ENCODE measurements around the gene ATP6V0A1.
"Not testable (repeated sequence)": the region's sequence is repeated elsewhere in the genome, so short reads cannot be mapped to it uniquely, and the experiment has no call there.

Gene ATP6V0A1

GRCh38 chr17:42544874-42545283, 86.2 kb downstream of the ATP6V0A1 start:
- no peak for DNase-seq

DNA sequence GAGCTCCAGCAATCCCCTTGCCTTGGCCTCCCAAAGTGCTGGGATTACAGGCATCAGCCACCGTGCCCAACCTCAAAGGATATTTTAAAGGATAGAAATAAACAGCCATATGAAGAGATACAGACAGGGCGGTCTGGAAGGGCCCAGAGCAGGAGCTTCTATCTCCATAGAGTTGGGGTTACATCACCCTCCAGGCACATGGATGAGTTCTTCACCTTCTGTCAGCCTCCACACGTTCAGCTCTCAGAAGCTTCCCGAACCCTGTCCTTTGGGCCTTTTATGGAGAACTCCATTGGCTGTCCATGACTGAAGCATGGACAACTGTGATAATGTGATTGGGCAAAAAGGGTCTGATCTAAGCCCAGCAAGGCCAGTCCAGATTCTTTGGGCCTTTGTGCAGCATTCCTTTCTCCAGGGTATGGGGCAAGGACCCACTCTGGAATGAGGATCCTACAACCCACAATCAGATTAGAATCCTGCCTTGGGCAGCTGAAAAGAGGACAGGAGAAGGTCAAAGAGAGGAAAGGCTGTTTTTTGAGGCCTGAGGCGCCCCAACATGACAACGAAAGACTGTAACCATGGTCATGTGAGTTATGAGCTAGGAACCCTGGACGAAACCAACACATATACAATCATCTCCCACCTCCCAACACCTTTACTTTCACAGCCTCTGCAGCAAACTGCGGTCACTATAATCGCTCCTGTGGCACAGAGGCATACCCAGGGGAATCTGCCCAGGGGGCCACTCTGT, 87.3 kb downstream of the ATP6V0A1 start:
- not testable (repeated sequence) for DNase-seq

- DNase-seq: peak; percentile 45
These were observed 88.4 kb downstream of the ATP6V0A1 start for GRCh38 chr17:42547001-42547461.

DNA sequence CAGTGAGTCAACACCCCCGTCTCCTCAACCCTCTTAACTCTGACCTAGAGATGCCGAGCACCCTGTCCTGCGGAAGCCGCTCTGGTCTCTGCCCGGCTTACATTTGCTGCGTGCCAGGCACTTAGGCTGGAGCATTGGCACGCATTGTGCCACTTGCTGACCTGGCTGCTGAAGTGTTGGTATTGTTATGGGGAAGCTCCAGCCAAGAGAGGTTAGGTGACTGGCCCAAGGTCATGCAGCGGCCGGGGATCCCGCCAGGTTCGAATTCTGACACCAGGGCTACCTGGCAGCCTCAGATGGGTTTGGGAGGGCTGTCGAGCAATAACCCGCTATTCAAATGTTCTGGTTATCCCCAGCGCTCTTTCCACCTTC, 89.0 kb downstream of the ATP6V0A1 start:
- peak; percentile 60 for DNase-seq

- peak; percentile 96 for DNase-seq
These were observed 89.6 kb downstream of the ATP6V0A1 start for GRCh38 chr17:42548070-42548837.

GRCh38 chr17:42548993-42549755, 90.5 kb downstream of the ATP6V0A1 start:
- no peak for DNase-seq

- not testable (repeated sequence) for DNase-seq
These were observed 94.1 kb downstream of the ATP6V0A1 start, which contains the start of gene HSD17B1 for GRCh38 chr17:42552736-42553135. HSD17B1 (plus strand) TSS chr17:42552923; CDS start chr17:42552934, 11 bp downstream.

- DNase-seq: peak; percentile 32
These were observed 94.6 kb downstream of the ATP6V0A1 start for GRCh38 chr17:42553161-42553818.

DNA sequence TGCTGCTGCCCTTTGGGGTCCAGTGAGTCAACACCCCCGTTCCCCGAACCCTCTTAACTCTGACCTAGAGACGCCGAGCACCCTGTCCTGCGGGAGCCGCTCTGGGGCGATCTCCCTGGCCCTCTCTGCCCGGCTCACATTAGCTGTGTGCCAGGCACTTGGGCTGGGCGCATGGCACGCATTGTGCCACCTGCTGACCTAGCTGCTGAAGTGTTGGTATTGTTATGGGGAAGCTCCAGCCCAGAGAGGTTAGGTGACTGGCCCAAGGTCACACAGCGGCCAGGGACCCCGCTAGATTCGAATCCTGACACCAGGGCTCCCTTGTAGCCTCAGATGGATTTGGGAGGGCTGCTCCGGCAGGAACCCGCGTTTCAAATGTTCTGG, 95.2 kb downstream of the ATP6V0A1 start:
- peak; percentile 64 for DNase-seq

DNA sequence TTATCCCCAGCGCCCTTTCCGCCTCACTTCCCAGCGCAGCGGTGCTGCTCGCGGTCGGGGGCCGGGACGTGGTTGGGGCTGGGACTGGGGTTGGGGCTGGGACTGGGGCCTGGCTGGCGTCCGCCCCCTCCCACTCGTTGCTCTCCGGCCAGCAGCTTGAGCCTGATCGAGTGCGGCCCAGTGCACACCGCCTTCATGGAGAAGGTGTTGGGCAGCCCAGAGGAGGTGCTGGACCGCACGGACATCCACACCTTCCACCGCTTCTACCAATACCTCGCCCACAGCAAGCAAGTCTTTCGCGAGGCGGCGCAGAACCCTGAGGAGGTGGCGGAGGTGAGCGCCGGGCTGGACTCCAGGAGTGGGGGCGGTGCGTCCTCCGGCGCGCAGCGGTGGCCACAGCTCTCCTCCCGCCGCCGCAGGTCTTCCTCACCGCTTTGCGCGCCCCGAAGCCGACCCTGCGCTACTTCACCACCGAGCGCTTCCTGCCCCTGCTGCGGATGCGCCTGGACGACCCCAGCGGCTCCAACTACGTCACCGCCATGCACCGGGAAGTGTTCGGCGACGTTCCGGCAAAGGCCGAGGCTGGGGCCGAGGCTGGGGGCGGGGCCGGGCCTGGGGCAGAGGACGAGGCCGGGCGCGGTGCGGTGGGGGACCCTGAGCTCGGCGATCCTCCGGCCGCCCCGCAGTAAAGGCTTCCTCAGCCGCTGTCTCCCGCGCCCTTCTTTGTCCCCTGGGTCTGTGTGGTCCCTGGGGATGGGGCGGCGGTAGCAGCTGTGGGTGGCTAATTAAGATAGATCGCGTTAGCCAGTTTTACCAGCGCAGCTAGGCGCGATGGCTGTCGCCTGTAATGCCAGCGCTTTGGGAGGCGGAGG, 95.8 kb downstream of the ATP6V0A1 start:
- peak; percentile 91 for DNase-seq

DNA sequence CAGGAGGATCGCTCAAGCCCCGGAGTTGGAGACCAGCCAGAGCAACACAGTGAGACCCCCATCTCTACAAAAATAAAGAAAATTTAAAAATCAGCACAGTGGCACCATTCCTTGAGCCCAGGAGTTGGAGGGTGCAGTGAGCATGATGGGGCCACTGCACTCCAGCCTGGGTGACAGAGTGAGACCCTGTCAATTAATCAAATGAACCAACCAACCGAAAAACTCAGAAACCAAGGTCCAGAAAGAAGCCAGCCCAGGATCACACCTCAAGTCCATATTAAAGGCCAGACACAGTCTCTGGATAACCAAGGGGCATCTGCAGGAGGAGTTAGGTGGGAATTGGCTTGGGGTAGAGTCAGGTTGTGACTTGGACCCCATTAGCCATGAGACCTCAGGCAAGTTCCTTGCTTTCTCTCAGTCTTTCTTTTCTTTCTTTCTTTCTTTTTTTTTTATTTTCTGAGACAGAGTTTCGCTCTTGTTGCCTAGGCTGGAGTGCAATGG, 96.5 kb downstream of the ATP6V0A1 start:
- no peak for DNase-seq

GRCh38 chr17:42555961-42556617, 97.4 kb downstream of the ATP6V0A1 start:
- peak; percentile 52 for DNase-seq

DNA sequence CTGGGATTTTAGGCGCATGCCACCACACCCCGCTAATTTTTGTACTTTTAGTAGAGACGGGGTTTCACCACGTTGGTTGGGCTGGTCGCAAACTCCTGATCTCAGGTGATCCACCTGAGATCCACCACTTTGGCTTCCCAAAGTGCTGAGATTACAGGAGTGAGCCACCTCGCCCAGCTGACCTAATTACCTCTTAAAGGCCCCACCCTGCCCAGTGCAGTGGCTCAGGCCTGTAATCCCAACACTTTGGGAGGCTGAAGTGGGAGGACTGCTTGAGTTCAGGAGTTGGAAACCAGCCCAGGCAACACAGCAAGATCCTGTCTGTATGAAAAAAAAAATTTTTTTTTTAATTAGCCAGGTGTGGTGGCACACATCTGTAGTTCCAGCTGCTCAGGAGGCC, 100.4 kb downstream of the ATP6V0A1 start:
- peak; percentile 26 for DNase-seq

DNA sequence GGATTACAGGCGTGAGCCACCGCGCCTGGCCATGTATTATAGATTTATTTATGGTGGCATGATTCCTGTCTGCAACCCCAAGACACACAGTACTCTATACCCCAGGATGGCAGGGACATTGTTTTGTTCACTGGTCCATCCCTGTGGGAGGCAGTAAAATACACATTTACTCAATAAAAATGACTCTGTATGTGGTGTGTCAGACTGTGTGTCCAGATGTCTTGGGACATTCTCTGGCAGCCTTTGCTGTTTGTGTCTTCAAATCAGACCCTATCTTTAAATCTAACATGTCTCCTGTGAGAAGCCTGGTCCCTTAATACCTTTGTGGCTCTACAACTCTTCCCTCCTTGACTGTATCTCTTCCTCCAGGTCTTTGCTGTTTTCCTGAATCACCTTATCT, 101.6 kb downstream of the ATP6V0A1 start:
- no peak for DNase-seq

GRCh38 chr17:42561897-42562387, 103.3 kb downstream of the ATP6V0A1 start, which contains the start of gene COASY:
COASY (plus strand) TSS chr17:42562148; CDS start chr17:42562623, 475 bp downstream.
- peak; percentile 99 for DNase-seq

DNA sequence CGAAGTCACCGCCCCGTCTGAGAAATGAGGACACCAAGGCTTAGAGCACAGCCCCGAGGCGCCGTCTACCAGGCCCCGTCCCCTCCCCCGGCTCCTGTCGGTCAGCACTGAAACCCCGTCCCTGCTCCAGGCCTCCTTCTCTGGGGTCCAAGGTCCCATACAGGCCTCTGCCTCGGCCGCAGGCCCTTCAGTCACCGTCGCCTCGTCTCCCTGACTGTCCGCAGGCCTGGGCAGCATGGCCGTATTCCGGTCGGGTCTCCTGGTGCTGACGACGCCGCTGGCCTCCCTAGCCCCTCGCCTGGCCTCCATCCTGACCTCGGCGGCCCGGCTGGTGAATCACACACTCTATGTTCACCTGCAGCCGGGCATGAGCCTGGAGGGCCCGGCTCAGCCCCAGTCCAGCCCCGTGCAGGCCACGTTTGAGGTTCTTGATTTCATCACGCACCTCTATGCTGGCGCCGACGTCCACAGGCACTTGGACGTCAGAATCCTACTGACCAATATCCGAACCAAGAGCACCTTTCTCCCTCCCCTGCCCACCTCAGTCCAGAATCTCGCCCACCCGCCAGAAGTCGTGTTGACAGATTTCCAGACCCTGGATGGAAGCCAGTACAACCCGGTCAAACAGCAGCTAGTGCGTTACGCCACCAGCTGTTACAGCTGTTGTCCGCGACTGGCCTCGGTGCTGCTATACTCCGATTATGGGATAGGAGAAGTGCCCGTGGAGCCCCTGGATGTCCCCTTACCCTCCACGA, 103.9 kb downstream of the ATP6V0A1 start:
- DNase-seq: peak; percentile 82

DNA sequence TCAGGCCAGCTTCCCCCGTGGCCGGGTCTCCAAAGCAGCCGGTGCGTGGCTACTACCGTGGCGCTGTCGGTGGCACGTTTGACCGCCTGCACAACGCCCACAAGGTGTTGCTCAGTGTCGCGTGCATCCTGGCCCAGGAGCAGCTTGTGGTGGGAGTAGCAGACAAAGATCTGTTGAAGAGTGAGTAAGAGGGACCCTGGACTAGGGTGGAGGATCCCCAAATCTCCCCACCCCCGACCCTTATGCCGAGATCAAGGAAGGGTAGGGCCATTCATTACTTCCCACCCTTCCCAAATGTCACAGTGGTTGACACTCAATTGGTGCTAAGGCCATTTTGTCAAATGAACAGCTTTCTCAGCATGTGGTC, 104.4 kb downstream of the ATP6V0A1 start:
- DNase-seq: peak; percentile 68

- DNase-seq: peak; percentile 60
These were observed 104.9 kb downstream of the ATP6V0A1 start for GRCh38 chr17:42563543-42563942.

DNA sequence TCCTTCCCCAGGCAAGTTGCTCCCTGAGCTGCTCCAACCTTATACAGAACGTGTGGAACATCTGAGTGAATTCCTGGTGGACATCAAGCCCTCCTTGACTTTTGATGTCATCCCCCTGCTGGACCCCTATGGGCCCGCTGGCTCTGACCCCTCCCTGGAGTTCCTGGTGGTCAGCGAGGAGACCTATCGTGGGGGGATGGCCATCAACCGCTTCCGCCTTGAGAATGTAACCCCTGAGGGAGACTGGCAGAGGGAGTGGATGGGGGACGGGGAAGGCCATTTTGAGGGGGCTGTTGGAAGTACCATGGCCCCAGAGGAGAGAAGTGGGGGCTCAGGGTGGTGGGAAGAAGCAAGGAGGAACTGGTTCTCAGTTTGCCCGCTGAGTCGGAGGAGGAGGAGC, 105.3 kb downstream of the ATP6V0A1 start:
- DNase-seq: no peak
